A673 (cell line): ENCODE measurements around the gene KIN.

Experiments
- EZH2 ChIP-seq: fragments of 200-600 bp; sonication (generic); IDR thresholded peaks from 2 replicates; pipeline ENCODE4 v1.6.1; 2017; ENCODE audit warnings: borderline replicate concordance, low read depth, mild to moderate bottlenecking, mixed read lengths, antibody characterized with exemption, low read length; ENCODE audit not compliant: poor library complexity, severe bottlenecking
- TF ChIP-seq, protein P1 (sequence below): fragments of 300-800, 200-600 bp; sonication (generic); conservative IDR thresholded peaks from 2 replicates; pipeline ENCODE4 v1.5.1; 2017; ENCODE audit warnings: low read depth, mild to moderate bottlenecking, antibody characterized with exemption, low read length, moderate library complexity, mixed read lengths

DNA sequence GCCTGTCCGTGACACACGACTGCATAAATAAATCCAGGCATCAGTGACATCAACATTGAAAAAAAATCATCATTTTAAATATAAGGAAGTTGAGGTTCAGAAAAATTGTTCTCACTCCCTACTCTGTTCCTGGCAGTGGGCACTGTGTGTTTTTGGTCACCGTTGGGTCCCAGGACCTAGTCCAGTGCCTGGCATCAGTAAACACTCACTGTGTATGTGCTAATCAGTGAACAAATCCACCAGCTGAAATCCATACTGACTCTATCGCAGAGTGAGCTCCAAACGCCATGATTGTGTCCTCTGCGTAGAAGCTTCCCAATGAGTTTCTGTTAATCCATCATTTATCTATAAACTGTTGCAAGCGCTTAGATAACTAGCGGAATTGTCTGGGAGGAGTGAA, 43.5 kb downstream of the KIN start:
- TF ChIP-seq, protein P1, sequence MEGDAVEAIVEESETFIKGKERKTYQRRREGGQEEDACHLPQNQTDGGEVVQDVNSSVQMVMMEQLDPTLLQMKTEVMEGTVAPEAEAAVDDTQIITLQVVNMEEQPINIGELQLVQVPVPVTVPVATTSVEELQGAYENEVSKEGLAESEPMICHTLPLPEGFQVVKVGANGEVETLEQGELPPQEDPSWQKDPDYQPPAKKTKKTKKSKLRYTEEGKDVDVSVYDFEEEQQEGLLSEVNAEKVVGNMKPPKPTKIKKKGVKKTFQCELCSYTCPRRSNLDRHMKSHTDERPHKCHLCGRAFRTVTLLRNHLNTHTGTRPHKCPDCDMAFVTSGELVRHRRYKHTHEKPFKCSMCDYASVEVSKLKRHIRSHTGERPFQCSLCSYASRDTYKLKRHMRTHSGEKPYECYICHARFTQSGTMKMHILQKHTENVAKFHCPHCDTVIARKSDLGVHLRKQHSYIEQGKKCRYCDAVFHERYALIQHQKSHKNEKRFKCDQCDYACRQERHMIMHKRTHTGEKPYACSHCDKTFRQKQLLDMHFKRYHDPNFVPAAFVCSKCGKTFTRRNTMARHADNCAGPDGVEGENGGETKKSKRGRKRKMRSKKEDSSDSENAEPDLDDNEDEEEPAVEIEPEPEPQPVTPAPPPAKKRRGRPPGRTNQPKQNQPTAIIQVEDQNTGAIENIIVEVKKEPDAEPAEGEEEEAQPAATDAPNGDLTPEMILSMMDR: no peak
- TF ChIP-seq EZH2: no peak
